Dedifferentiated amniotic fluid mesenchymal stem cell (primary cell): ENCODE measurements around the gene OR6B1.
A peak's percentile ranks its signal among the peaks of the same experiment; 100 is the strongest.

ENCODE experiments used
- DNase-seq: peaks from one replicate; pipeline ENCODE4 v3.0.0-alpha.2; 2016; ENCODE audit errors: extremely low spot score

Gene OR6B1

GRCh38 chr7:144000020-144000419 lies at the start of gene OR6B1:
Gene OR6B1 (plus strand): TSS chr7:144000320. CDS start chr7:144003997, 3,677 bp downstream.
- DNase-seq: no peak

- no peak for DNase-seq
Measured at GRCh38 chr7:143953421-143953820, 46.7 kb upstream of the OR6B1 start.

- peak; percentile 33 for DNase-seq
Measured at GRCh38 chr7:143954135-143954534, 46.0 kb upstream of the OR6B1 start.

- DNase-seq: no peak
Measured at GRCh38 chr7:143954544-143954943, 45.6 kb upstream of the OR6B1 start, which contains the start of gene OR2F1. Gene OR2F1 (plus strand): TSS chr7:143954844. CDS start chr7:143959971, 5,127 bp downstream.

GRCh38 chr7:143958781-143959180 lies 41.3 kb upstream of the OR6B1 start:
- DNase-seq: peak; percentile 42

- no peak for DNase-seq
Measured at GRCh38 chr7:143960813-143961610, 39.1 kb upstream of the OR6B1 start.

- DNase-seq: no peak
Measured at GRCh38 chr7:143965280-143965679, 34.8 kb upstream of the OR6B1 start.

DNA sequence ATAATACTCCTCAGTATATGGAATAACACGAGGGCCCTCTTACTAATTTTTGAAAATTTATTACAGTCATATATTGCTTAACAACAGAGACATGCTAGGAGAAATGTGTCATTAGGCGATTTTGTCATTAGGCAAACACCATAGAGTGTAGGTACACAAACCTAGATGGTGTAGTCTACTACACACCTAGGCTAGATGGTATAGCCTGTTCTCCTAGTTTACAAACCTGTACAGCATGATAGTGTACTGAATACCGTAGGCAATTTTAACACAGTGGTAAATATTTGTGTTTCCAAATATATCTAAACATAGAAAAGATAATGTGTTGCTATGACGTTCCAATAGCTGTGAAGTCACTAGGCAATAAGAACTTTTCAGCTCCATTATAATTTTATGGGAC lies 32.7 kb upstream of the OR6B1 start:
- DNase-seq: no peak

DNA sequence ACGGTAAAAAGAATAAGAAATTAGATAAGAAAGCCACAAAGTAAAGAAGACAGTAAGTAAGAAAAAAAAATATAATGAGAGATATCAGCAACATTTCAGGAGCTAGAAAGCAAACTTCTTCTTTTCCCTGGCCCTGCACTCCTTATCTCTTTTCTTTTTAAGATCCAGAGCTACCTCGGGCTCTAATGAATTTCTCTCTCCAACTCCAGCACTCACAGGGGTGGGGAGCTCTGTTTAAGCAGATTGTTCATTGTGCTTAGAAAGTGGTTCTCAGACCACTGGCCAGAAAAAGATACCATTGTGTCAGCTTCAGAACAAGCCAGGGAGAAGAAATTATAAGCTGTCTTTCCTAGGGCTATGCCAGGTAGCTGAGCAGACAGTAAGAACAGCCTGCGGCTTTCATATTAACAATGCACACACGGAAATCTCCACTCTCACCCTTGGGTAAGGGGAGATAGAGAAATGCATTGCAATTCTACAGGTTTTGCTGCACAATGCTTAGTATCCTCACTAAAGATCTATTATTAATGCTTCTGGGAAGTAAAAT lies 26.2 kb upstream of the OR6B1 start:
- DNase-seq: no peak

DNA sequence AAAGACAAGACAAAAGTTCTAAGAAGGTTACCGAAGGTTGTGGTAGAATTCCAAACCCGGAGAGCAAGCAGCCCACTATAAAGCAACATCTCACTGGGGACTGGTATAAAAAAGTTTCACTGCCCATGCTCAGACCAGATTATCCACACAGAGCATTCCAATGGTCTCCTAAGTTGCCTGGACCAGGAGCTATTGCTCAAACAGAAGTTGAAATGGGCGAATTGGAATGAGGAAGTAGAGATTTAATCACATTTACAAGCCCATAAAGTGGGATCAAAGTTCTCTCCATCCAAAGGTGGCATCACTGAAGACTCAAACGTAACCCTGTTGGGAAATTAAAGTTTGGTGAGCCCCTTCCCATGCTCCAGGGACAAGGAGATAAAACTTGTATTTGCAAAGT lies 25.7 kb upstream of the OR6B1 start:
- no peak for DNase-seq

DNA sequence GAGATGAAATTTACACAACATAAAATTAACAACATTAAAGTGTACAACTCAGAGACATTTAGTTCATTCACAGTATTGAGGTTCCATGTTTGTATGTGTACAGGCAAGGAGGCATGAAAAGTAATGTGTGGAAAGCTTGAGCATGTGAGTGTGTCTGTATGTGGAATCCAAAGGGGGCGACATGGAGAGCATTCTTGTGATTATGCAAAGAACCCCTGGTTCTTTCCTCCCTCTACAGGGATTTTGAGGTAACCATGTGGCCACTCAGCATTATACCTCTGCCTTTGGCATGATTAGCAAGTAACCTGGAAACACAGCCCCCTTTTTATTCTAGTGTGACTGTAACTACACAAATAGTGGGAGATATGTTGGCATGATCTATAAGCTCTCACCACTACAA lies 24.5 kb upstream of the OR6B1 start:
- no peak for DNase-seq

GRCh38 chr7:143978585-143978984 lies 21.5 kb upstream of the OR6B1 start:
- no peak for DNase-seq

DNA sequence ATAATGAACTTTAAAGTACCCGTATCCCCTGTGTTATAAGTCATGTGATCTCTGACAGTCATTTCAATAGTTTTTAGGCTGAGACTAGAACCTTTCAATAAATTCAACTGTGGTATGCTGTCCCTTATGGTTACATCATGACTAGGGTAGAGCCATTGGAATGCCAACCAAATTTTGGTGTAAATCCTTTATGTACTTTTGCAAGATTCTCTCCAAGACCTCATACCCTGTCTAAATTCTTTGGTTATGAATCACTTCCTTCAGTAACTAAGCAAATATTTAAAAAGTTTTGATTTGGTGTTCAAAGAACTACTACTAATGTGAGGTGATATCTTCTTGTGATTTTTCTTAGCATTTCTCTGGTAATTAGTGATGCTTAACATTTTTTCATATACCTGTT lies 20.8 kb upstream of the OR6B1 start:
- peak; percentile 69 for DNase-seq

GRCh38 chr7:143979998-143980397 lies 20.1 kb upstream of the OR6B1 start:
- no peak for DNase-seq

DNA sequence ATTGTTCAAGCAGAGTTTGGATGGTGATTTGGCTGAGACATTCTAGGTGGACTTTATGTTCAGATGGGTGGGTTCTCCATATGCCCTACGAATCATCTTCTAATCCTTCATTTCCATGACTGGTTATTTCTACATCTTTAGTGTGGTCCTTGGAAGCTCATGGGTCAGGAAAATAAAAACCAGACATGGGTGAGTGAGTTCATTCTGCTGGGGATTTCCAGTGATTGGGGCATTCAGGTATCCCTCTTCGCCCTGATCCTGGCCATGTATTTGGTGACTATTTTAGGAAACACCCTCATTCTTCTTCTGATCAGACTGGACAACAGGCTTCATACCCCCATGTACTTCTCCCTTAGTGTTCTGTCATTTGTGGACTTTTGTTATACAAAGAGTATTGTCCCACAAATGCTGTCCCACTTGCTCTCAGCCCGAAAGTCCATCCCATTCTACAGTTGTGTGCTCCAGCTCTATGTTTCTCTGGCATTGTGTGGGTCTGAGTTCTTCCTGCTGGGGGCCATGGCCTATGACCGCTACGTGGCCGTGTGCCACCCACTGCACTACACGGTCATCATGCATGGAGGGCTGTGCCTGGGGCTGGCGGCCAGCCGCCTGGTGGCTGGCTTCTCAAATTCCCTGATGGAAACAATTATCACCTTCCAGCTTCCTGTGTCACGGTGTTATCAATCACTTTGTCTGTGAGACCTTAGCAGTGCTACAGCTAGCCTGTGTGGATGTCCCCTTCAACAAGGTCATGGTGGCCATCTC lies 19.2 kb upstream of the OR6B1 start:
- no peak for DNase-seq

DNA sequence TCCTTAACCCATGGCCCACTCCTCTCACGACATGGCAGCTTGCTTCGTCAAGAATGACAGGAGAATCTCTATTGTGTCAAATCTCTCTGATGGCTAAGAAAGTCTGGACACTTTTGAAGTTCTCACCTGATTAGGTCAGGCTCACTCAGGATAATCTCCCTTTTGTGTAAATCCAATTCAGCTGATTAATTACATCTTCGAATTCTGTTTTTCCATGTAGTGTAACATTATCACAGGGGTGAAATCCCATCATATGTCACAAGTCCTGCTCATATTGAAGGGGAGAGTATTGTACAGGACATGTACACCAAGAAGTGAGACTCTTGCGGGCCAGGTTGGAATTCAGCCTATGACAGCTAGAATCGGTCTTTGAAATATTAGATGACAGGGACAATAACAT lies 16.2 kb upstream of the OR6B1 start:
- no peak for DNase-seq

GRCh38 chr7:143987513-143987912 lies 12.6 kb upstream of the OR6B1 start:
- no peak for DNase-seq

- peak; percentile 54 for DNase-seq
Measured at GRCh38 chr7:143988976-143989745, 11.0 kb upstream of the OR6B1 start.

- no peak for DNase-seq
Measured at GRCh38 chr7:143992670-143993069, 7.5 kb upstream of the OR6B1 start.

- DNase-seq: no peak
Measured at GRCh38 chr7:143993924-143994323, 6.2 kb upstream of the OR6B1 start.

GRCh38 chr7:144001543-144001942 lies 1.4 kb downstream of the OR6B1 start:
- DNase-seq: peak; percentile 58

- no peak for DNase-seq
Measured at GRCh38 chr7:144004703-144005102, 4.6 kb downstream of the OR6B1 start.
